A549 (cell line): ENCODE measurements around the gene LAMB1. TPM values are rescaled to one million over a fixed set of nuclear protein-coding genes. Genes with fewer than 3 reads are reported as not detected.

Source experiments
- ATAC-seq, 2 experiments: fragments of 200-7000 bp in 1 of 2; fragments of >200 bp in 1 of 2; cut with Nextera tagmentation in 1 of 2; cut with Tn5 transposase in 1 of 2; 3 replicates each; pipeline versions ENCODE4 v1.8.0 to v1.9.1; 2018 to 2020; ENCODE audit warnings: mild to moderate bottlenecking in 1 of 2, moderate library complexity in 1 of 2
- CTCF ChIA-PET: fragments of 300-600 bp; sonication (Branson Sonifier 250); formaldehyde crosslinking; extraction: SDS; loops from one replicate; lab custom pipeline; 2021; ENCODE audit warnings: antibody characterized with exemption, inconsistent platforms; lab: Yijun Ruan, JAX
- POLR2A ChIA-PET: fragments of 350-600 bp; formaldehyde crosslinking; extraction: SDS; loops from one replicate; lab custom pipeline; 2021; ENCODE audit warnings: antibody characterized with exemption, inconsistent platforms; lab: Yijun Ruan, JAX
- DNase-seq, 2 experiments: peaks; one replicate each; pipeline versions ENCODE4 v3.0.0 to v3.0.0-alpha.2; 2011 to 2016; ENCODE audit warnings: low read depth in 1 of 2, low spot score in 1 of 2
- FAIRE-seq: peaks from 2 replicates; lab custom pipeline; 2011; peaks lifted over from hg19 to GRCh38; lab: Jason Lieb, UNC
- H3K27ac ChIP-seq, 2 experiments: fragments of >200 bp; sonication (Bioruptor Twin); formaldehyde crosslinking; 3 replicates each; pipeline ENCODE4 v1.5.1; 2016 to 2017
- H3K4me1 ChIP-seq: fragments of >200 bp; sonication (Bioruptor Twin); formaldehyde crosslinking; 3 replicates; pipeline ENCODE4 v1.6.1; 2016
- H3K4me2 ChIP-seq: fragments of >200 bp; sonication (Bioruptor Twin); formaldehyde crosslinking; 3 replicates; pipeline ENCODE4 v1.6.1; 2016
- H3K4me3 ChIP-seq: fragments of >200 bp; sonication (Bioruptor Twin); formaldehyde crosslinking; 3 replicates; pipeline ENCODE4 v1.5.1; 2016
- H3K9me3 ChIP-seq: fragments of >200 bp; sonication (Bioruptor Twin); formaldehyde crosslinking; 3 replicates; pipeline ENCODE4 v1.6.1; 2016
- BCL3 ChIP-seq: fragments of >200 bp; sonication (Bioruptor Twin); formaldehyde crosslinking; IDR thresholded peaks from 3 replicates; pipeline ENCODE4 v1.6.1; 2016
- BHLHE40 ChIP-seq: IDR thresholded peaks from 2 replicates; pipeline ENCODE4 v1.6.1; 2012; ENCODE audit warnings: low read depth, low read length, inconsistent platforms
- CBX2 ChIP-seq: fragments of 200-600 bp; sonication (generic); IDR thresholded peaks from 2 replicates; pipeline ENCODE4 v1.6.1; 2016; ENCODE audit warnings: low read depth, mild to moderate bottlenecking, borderline replicate concordance
- CEBPB ChIP-seq, 2 experiments: fragments of >200 bp in 1 of 2; sonication (Bioruptor Twin) in 1 of 2; formaldehyde crosslinking in 1 of 2; IDR thresholded peaks; 2 replicates each; pipeline ENCODE4 v1.6.1; 2012 to 2016
- CHD4 ChIP-seq: fragments of 200-600 bp; sonication (generic); IDR thresholded peaks from 2 replicates; pipeline ENCODE4 v1.6.1; 2016; ENCODE audit warnings: antibody characterized with exemption, mild to moderate bottlenecking, borderline replicate concordance
- ELK1 ChIP-seq: fragments of 150-350 bp; IDR thresholded peaks from 2 replicates; pipeline ENCODE4 v1.6.1; 2014; ENCODE audit warnings: low read depth, mild to moderate bottlenecking, low read length
- HDAC2 ChIP-seq: fragments of 200-600 bp; sonication (generic); IDR thresholded peaks from 2 replicates; pipeline ENCODE4 v1.6.1; 2016
- HES2 ChIP-seq: fragments of >200 bp; sonication (Bioruptor Twin); formaldehyde crosslinking; IDR thresholded peaks from 2 replicates; pipeline ENCODE4 v1.6.1; 2016
- JUN ChIP-seq, 2 experiments: fragments of >200 bp; sonication (Bioruptor Twin); formaldehyde crosslinking; IDR thresholded peaks; 2 replicates in 1 of 2; 3 replicates in 1 of 2; pipeline ENCODE4 v1.6.1; 2016 to 2017
- KDM1A ChIP-seq: fragments of 200-600 bp; sonication (generic); IDR thresholded peaks from 2 replicates; pipeline ENCODE4 v1.6.1; 2016; ENCODE audit warnings: low read depth, mild to moderate bottlenecking
- MAFK ChIP-seq: fragments of 450-650 bp; IDR thresholded peaks from 2 replicates; pipeline ENCODE4 v1.6.1; 2014; ENCODE audit not compliant: partially characterized antibody
- MAX ChIP-seq: IDR thresholded peaks from 2 replicates; pipeline ENCODE4 v1.6.1; 2012
- NR3C1 ChIP-seq: fragments of >200 bp; sonication (Bioruptor Twin); formaldehyde crosslinking; IDR thresholded peaks from 3 replicates; pipeline ENCODE4 v1.6.1; 2017
- PBX3 ChIP-seq: IDR thresholded peaks from 2 replicates; pipeline ENCODE4 v1.6.1; 2012
- PHF8 ChIP-seq: fragments of 200-600 bp; sonication (generic); IDR thresholded peaks from 2 replicates; pipeline ENCODE4 v1.6.1; 2016; ENCODE audit warnings: low read depth, mild to moderate bottlenecking, antibody characterized with exemption, moderate library complexity, borderline replicate concordance
- POLR2A ChIP-seq: IDR thresholded peaks from 2 replicates; pipeline ENCODE4 v1.6.1; 2012; ENCODE audit warnings: mild to moderate bottlenecking, low read length
- POLR2AphosphoS2 ChIP-seq: conservative IDR thresholded peaks from 2 replicates; pipeline ENCODE4 v1.6.1; 2012; ENCODE audit warnings: low read length, improper control_type of control experiment, inconsistent platforms
- RAD21 ChIP-seq, 2 experiments: fragments of >200 bp in 1 of 2; sonication (Bioruptor Twin) in 1 of 2; formaldehyde crosslinking in 1 of 2; IDR thresholded peaks in 1 of 2; conservative IDR thresholded peaks in 1 of 2; 2 replicates in 1 of 2; 3 replicates in 1 of 2; pipeline ENCODE4 v1.6.1; 2012 to 2018; ENCODE audit warnings: inconsistent platforms in 1 of 2
- RARB ChIP-seq: fragments of 250-450 bp; sonication (Bioruptor Pico); IDR thresholded peaks from 2 replicates; pipeline ENCODE4 v1.8.0; 2021; ENCODE audit warnings: mild to moderate bottlenecking, moderate library complexity
- RCOR1 ChIP-seq: fragments of 150-350 bp; IDR thresholded peaks from 2 replicates; pipeline ENCODE4 v1.6.1; 2014; ENCODE audit warnings: antibody characterized with exemption, low read length, low read depth
- SREBF2 ChIP-seq: fragments of 450-650 bp; IDR thresholded peaks from 2 replicates; pipeline ENCODE4 v1.6.1; 2014; ENCODE audit warnings: mild to moderate bottlenecking, moderate library complexity
- ZSCAN20 ChIP-seq: fragments of 250-450 bp; sonication (Bioruptor Pico); IDR thresholded peaks from 2 replicates; pipeline ENCODE4 v1.8.0; 2022; ENCODE audit warnings: mild to moderate bottlenecking, moderate library complexity
- WGBS: methylation state at CpG from one replicate; pipeline ENCODE4 v1.1.6; 2017; ENCODE audit errors: missing lambda C conversion rate; 5-methylcytosine and 5-hydroxymethylcytosine counted together
- polyA plus RNA-seq, 4 experiments: library from polyadenylated mRNA; depleted of rRNA in 3 of 4; stranded (reverse); fragments of >200 nt; fragmentation: RNase III in 1 of 4; extraction: RNeasy Plus Mini Kit Qiagen cat#74134 plus additional on column Dnase treatment in 1 of 4; gene quantifications; 2 replicates in 3 of 4; 3 replicates in 1 of 4; pipeline ENCODE4 v1.2.3, GENCODE V29; 2011 to 2017

LAMB1 gene
- polyA plus RNA-seq, 2 of the 4 experiments (the other 2 are of a cell fraction): 142 to 162 TPM

GRCh38 chr7:107884066-107884818 is 118.7 kb downstream of the LAMB1 start:
- H3K4me2 ChIP-seq: no peak overlapping the region
- DNase-seq (no peak), FAIRE-seq (no peak), ATAC-seq (peak; percentile 19 to 45; a peak in 2 of 6 replicates)
- 74% methylated on average over 6 of the region's 6 CpGs for WGBS
- H3K4me3 ChIP-seq: no peak overlapping the region
- H3K4me1 ChIP-seq: no peaks in the 10 kb centered on the region
- ChIA-PET POLR2A (no interaction called here), CTCF (interaction anchor here (1.6 kb wide), 1 partner anchor 9 kb away, joined by 5 read pairs; no protein-coding TSS in a partner anchor)
- no peaks in the 10 kb centered on the region for H3K9me3 ChIP-seq
- no peak overlapping the region for H3K27ac ChIP-seq
- TF ChIP-seq JUN (IDR thresholded peaks at IDR 0.05) (no peak), CHD4 (no peak), ZSCAN20 (CRISPR knock-in tag) (no peak), RAD21 (conservative IDR thresholded peaks at IDR 0.05 in 1 of 2, IDR thresholded peaks at IDR 0.05 in 1 of 2) (no peak), KDM1A (no peak), RARB (CRISPR knock-in tag) (no peak), CEBPB (IDR thresholded peaks at IDR 0.05) (no peak), MAFK (no peak), NR3C1 (no peak), ELK1 (no peak), RCOR1 (no peak), POLR2AphosphoS2 (no peak), PBX3 (no peak), HDAC2 (no peak), MAX (no peak), SREBF2 (no peak), PHF8 (no peak)

- no peak for ATAC-seq
Observed at GRCh38 chr7:107882766-107883165, 120.2 kb downstream of the LAMB1 start.

More at GRCh38 chr7:107882766-107883165, 120.2 kb downstream of the LAMB1 start:
- DNase-seq (no peak), FAIRE-seq (no peak)
- Histone ChIP-seq H3K9me3 (no peaks in the 10 kb centered on the region), H3K27ac (no peak overlapping the region), H3K4me3 (no peak overlapping the region), H3K4me1 (no peaks in the 10 kb centered on the region), H3K4me2 (no peak overlapping the region)
- ChIA-PET POLR2A (no interaction called here), CTCF (interaction anchor here (1.0 to 1.9 kb wide), 3 partner anchors 10 to 419 kb away, joined by 5 to 10 read pairs (median 5); partner anchors contain the start of gene CBLL1)
- TF ChIP-seq CEBPB (IDR thresholded peaks at IDR 0.05) (no peak), CBX2 (no peak), BCL3 (no peak), RCOR1 (no peak), POLR2A (no peak), HES2 (no peak), BHLHE40 (no peak), NR3C1 (no peak)
- 17% methylated on average over 2 of the region's 2 CpGs for WGBS
